SKM-1 treated with dmso at 0.1 percent for 144 hours (cell line): ENCODE measurements around the gene PHIP.
"Not testable (repeated sequence)": the region's sequence is repeated elsewhere in the genome, so short reads cannot be mapped to it uniquely, and the experiment has no call there.

ENCODE experiments used
- DNase-seq: peaks from one replicate; lab custom pipeline; 2025; ENCODE audit not compliant: unreplicated experiment; lab: John Stamatoyannopoulos, UW

Gene PHIP

DNA sequence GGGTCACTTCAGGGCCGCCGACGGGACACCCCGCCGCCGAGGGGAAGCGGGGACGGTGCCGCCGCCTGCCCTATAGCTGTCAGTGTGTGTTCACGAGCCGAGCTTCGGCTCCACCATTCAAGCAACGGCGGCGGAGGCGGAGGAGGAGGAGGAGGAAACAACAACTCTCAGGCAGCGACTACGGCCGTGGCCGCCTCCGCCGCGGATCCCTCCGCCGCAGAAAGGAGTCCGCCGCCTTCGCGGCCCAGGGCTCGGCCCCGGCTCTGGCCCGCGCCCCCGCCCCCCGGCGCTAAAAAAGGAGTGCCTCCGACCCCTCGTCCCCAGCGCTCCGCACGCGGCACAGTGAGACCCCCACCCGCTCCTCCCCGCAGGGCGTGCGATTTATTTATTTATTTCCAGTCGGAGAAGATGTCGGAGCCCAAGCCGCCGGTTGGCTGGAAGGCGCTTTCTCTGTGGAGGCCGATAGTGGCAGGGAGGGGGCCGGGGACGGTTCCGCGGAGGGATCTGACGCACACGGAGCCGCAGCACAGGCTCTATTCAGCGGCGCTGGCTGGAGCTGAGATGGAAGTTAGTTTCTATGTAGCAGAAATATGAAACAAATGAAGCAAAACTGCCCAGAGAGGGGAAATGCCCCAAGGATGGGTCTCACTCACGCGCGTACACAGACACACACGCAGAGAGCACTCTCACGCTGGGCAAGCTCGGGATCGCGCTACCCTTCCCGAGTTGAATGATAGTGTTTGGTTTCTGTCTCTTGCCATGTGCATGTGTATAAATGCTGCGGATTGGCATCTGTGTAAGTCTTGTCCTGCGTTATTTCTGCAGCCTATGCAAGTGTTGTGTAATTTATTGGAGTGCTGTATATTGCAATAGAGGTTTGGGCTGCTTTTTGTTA is at the start of gene PHIP:
TSS of gene PHIP (minus strand) at position 180 of the 895 bp plus-strand sequence. CDS start 186 bp downstream, outside the sequence.
- DNase-seq = peak; percentile 86

DNA sequence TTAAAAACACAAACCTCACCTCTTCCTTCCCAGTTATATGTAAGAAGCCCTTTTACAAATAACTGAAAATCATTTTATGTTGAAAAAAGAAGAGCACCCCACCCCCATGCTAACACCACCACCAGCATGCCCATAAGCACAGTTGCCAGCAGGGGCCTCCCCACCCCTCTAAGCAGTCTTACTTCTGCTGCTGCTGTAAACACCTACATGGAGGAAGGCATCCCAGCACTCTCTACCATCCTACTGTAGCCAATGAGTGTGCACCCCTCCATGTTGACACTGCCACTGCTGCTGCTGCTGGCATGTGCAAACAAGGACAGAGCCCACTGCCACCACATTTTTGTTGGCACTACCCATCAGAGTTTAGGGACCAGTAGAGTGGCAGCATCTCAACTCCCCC is 49.6 kb upstream of the PHIP start:
- no peak for DNase-seq

DNA sequence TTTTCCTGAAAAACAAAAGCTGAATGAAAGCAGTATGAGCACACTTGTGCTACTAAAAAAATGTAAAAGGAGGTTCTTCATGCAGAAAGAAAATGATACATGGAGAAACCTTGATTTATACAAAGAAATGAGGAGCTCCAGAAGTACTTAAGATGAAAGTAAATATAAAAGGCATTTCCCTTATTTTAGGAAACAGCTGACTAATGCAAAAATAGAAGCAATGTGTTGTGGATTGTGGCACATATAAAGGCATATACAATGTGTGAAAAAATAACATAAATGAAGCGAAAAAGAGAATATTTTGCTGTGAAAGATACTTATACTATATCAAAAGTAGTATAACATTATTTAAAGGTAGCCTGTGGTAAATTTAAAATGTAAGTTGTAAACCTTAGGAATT is 41.2 kb upstream of the PHIP start:
- no peak for DNase-seq

- no peak for DNase-seq
Measured at GRCh38 chr6:79117752-79118151, 39.7 kb upstream of the PHIP start.

DNA sequence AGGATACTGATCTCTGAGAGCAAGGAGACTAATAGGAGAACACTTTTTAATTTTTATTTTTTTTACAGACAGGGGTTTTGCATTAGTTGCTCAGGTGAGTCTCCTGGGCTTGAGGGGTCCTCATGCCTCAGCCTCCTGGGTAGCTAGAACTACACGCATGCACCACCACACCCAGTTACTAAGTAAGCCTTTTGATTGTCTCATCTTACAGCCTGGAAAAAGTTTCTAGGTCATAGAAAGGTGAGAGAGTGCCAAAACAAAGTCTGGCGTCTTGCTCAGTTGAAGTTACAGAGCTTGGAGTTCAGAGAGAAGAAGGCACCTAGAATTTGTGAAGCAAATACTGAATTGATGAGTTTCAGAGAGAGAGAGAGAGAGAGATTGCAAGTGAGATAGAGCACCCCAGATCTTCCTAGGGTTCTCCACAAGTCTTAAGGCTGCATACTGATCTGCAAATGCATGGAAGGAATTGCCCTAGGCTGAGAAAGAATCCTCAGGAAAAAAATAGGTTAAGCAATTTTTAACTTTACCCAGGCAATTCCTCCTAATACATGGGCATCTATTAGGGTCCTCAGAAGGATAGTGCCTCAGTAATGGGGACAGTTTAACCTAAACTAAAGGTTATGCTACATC is 37.6 kb upstream of the PHIP start:
- no peak for DNase-seq

DNA sequence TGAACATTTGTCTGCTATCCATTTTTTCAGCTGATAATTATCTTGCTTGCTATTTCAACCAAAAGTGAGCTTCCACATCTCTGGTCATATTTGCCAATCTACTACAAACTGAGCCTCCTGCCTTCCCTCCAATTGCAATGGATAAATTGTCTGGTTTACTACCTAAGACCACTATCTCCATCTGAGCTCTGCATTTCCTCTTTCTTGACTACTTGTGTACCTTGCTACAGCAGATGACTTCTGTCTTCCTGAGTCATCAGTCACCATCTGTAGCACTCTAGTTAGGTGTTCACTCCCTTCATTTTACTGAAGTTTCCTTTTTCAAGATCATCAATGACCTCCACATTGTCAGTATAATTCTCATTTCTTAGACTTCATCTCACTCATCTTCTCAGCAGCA is 33.5 kb upstream of the PHIP start:
- DNase-seq = no peak

GRCh38 chr6:79101164-79101563 is 23.1 kb upstream of the PHIP start:
- DNase-seq = no peak

DNA sequence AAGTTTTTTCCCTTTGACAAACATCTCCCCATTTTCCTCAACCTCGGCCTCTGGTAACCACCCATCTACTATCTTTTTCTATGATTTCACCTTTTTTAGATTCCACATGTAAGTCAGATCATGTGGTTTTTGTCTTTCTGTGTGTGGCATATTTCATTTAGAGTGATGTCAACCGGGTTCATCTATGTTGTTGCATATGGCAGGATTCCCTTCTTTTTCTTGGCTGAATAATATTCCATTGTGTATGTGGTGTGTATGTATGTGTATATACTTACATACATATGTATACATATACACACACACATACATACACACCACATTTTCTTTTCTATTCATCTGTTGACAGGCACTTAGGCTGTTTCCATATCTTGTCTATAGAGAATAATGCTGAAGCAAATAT is 22.2 kb upstream of the PHIP start:
- no peak for DNase-seq

GRCh38 chr6:79094938-79095337 is 16.9 kb upstream of the PHIP start:
- no peak for DNase-seq

DNA sequence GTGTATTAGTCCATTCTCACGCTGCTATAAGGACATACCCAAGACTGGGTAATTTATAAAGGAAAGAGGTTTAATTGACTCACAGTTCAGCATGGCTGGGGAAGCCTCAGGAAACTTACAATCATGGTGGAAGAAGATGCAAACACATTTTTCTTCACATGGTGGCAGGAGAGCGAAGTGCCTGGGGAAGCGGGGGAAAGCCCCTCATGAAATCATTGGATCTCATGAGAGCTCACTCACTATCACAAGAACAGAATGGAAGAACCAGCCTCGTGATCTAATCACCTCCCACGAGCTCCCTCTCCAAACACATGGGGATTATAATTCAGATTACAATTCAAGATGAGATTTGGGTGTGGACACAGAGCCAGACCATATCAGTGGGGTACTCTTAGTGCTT is 13.7 kb upstream of the PHIP start:
- DNase-seq = not testable (repeated sequence)

- DNase-seq = no peak
Measured at GRCh38 chr6:79089552-79090404, 11.7 kb upstream of the PHIP start.

DNA sequence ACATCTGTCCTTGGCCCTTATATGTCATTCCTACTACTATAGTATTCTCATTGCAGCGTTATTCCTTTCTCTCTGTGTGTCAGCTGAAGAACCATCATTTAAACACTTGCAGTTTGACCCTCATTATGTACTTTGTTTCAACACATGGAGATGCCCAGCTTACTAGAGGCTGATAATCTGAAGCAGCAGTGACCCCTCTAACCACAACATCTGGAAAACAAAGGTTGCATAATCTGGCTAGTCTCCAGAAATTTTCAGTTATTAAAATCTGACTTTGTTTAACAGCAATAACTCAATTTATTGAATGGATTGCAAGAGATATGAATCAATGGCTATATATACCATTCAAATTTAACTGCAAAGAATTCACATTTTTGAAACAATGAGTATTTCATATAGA is 6.6 kb upstream of the PHIP start:
- DNase-seq = no peak

DNA sequence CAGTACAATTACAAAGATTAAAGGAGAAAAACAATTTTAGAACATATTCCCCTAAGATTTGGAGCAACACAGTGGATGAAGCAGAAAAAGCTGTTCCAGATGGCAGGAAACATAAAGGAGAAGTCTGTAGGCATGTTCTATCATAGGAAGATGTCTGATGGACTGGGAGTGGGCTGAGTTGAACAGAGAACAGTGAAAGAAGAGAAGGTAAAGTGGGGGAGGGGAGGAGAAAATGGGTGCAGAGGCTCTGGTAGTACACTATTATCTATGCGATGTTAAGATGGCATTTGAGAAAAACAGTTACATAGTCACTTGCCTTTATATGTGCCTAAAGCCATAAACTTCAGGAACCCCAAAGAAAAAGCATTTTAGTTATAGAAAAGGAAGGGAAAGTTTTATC is 4.2 kb upstream of the PHIP start:
- DNase-seq = no peak

DNA sequence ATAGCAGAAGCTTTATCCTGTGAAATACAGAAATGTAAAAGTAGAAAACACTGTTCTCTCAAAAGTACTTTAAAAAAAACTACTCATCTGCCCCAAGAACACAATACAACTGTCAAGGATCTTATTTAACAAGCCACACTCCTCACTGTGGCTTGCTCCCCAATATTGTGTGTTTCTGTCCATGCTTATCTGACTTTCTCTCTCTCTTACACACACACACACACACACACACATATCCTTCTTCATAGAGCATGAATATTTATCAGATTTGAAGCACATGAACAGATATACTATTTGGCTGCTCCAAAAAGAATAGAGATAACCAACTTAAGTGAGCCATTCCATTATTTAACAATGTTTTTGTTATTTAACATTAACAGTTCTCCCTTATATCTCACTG is 3.6 kb upstream of the PHIP start:
- no peak for DNase-seq

- no peak for DNase-seq
Measured at GRCh38 chr6:79079561-79080041, 1.5 kb upstream of the PHIP start.

GRCh38 chr6:79077715-79078074 is 359 bp downstream of the PHIP start:
- peak; percentile 38 for DNase-seq

GRCh38 chr6:79076782-79077641 is 1.0 kb downstream of the PHIP start:
- peak; percentile 85 for DNase-seq

- no peak for DNase-seq
Measured at GRCh38 chr6:79076160-79076559, 1.9 kb downstream of the PHIP start.

GRCh38 chr6:79073888-79074287 is 4.2 kb downstream of the PHIP start:
- DNase-seq = no peak

- no peak for DNase-seq
Measured at GRCh38 chr6:79072640-79073181, 5.3 kb downstream of the PHIP start.
